ENCODE measurements around the gene DLK1. TPM values are rescaled to one million over a fixed set of nuclear protein-coding genes. Genes with fewer than 3 reads are reported as not detected.

DLK1 gene
- total and polyA plus RNA-seq, 12 donors, result 1.3 to 35.0 (median 7.3) TPM

GRCh38 chr14:100748944-100749343 lies 22.3 kb downstream of the DLK1 start:
- H3K27me3 ChIP-seq, result peaks cover 0 to 18% (median 0%) of the 10 kb centered on the region in 7 donors
- no peak for TF ChIP-seq CTCF (IDR thresholded peaks at IDR 0.05)
- WGBS, 2 donors, result 67 to 74% methylated on average over 8 of the region's 8 CpGs
- ATAC-seq (no peak), DNase-seq (no peak)
- intact Hi-C loops (cut with DNase I), result no loop called here
- no peak overlapping the region for H3K4me3 ChIP-seq
- H3K4me1 ChIP-seq, result no peaks in the 10 kb centered on the region
- H3K36me3 ChIP-seq, result no peaks in the 10 kb centered on the region
- H3K9me3 ChIP-seq, result no peaks in the 10 kb centered on the region
- no peak overlapping the region for H3K27ac ChIP-seq

- DNase-seq, result no peak
- no peak for TF ChIP-seq CTCF (IDR thresholded peaks at IDR 0.05)
- H3K27me3 ChIP-seq, result peaks cover 0 to 18% (median 0%) of the 10 kb centered on the region in 7 donors
- H3K27ac ChIP-seq, result no peak overlapping the region
- H3K4me1 ChIP-seq, result no peaks in the 10 kb centered on the region
- H3K36me3 ChIP-seq, result no peaks in the 10 kb centered on the region
- ATAC-seq, result no peak
- no peak overlapping the region for H3K4me3 ChIP-seq
- H3K9me3 ChIP-seq, result no peaks in the 10 kb centered on the region
- intact Hi-C loops (cut with DNase I), result no loop called here
- 94 to 96% methylated on average over 10 of the region's 10 CpGs for WGBS, 2 donors
Measured at GRCh38 chr14:100749967-100750597, 23.4 kb downstream of the DLK1 start.

GRCh38 chr14:100750762-100751699 lies 24.3 kb downstream of the DLK1 start:
- Histone ChIP-seq H3K27ac (no peak overlapping the region), H3K27me3 (peaks cover 0 to 25% (median 0%) of the 10 kb centered on the region in 7 donors), H3K9me3 (no peaks in the 10 kb centered on the region), H3K36me3 (no peaks in the 10 kb centered on the region), H3K4me1 (no peaks in the 10 kb centered on the region), H3K4me3 (no peak overlapping the region)
- WGBS, 2 donors, result 91 to 92% methylated on average over 17 of the region's 17 CpGs
- intact Hi-C loops (cut with DNase I), result no loop called here
- no peak for DNase-seq
- no peak for ATAC-seq
- no peak for TF ChIP-seq CTCF (IDR thresholded peaks at IDR 0.05)

GRCh38 chr14:100754020-100754419 lies 27.3 kb downstream of the DLK1 start:
- Histone ChIP-seq H3K4me3 (no peak overlapping the region), H3K9me3 (no peaks in the 10 kb centered on the region), H3K36me3 (no peaks in the 10 kb centered on the region), H3K27me3 (peaks cover 0 to 22% (median 6%) of the 10 kb centered on the region in 7 donors), H3K4me1 (no peaks in the 10 kb centered on the region), H3K27ac (no peak overlapping the region)
- DNase-seq (no peak), ATAC-seq (no peak)
- intact Hi-C loops (cut with DNase I), result no loop called here
- no peak for TF ChIP-seq CTCF (IDR thresholded peaks at IDR 0.05)
- WGBS, 2 donors, result 30 to 50% methylated on average over 1 of the region's 1 CpG
